Neural cell (in vitro differentiated cells): ENCODE measurements around the gene CGB7.

ENCODE experiments used
- EP300 ChIP-seq: fragments of 450-650 bp; conservative IDR thresholded peaks from 2 replicates; pipeline ENCODE4 v1.6.1; 2014; ENCODE audit warnings: antibody characterized with exemption, mild to moderate bottlenecking, moderate library complexity; ENCODE audit not compliant: poor library complexity, severe bottlenecking
- EZH2 ChIP-seq: fragments of 200-600, 300-800 bp; shearing (Covaris generic), sonication (generic); IDR thresholded peaks from 2 replicates; pipeline ENCODE4 v1.6.1; 2014; ENCODE audit warnings: antibody characterized with exemption, low read length, borderline replicate concordance, mild to moderate bottlenecking; ENCODE audit not compliant: insufficient read depth, poor library complexity, severe bottlenecking
- POLR2AphosphoS5 ChIP-seq: IDR thresholded peaks from 2 replicates; pipeline ENCODE4 v1.6.1; 2012
- RAD21 ChIP-seq: fragments of 450-650 bp; conservative IDR thresholded peaks from 2 replicates; pipeline ENCODE4 v1.6.1; 2014; ENCODE audit warnings: antibody characterized with exemption, mild to moderate bottlenecking, moderate library complexity
- TAF1 ChIP-seq: IDR thresholded peaks from 2 replicates; pipeline ENCODE4 v1.6.1; 2012; ENCODE audit warnings: low read depth
- TF ChIP-seq, protein P1 (sequence below): fragments of 450-650 bp; IDR thresholded peaks from 2 replicates; pipeline ENCODE4 v1.5.1; 2014; ENCODE audit warnings: antibody characterized with exemption, mild to moderate bottlenecking, moderate library complexity; ENCODE audit not compliant: poor library complexity, severe bottlenecking

DNA sequence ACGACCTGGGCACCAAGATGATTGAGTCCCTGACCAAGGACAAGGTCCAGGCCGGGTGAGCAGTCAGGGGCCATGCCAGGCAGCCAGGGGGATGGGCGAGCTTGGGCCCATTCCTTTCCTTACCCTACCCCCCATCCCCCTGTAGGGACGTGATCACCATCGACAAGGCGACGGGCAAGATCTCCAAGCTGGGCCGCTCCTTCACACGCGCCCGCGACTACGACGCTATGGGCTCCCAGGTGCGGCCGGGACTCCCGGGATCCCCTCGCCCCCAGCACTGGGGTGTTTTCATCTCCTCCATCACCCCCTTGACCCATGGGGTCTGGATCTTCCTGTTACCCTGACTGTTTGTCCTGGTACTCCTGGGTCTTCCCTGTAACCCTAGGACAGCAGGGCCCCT, 47.7 kb downstream of the CGB7 start:
- TF ChIP-seq, protein P1, sequence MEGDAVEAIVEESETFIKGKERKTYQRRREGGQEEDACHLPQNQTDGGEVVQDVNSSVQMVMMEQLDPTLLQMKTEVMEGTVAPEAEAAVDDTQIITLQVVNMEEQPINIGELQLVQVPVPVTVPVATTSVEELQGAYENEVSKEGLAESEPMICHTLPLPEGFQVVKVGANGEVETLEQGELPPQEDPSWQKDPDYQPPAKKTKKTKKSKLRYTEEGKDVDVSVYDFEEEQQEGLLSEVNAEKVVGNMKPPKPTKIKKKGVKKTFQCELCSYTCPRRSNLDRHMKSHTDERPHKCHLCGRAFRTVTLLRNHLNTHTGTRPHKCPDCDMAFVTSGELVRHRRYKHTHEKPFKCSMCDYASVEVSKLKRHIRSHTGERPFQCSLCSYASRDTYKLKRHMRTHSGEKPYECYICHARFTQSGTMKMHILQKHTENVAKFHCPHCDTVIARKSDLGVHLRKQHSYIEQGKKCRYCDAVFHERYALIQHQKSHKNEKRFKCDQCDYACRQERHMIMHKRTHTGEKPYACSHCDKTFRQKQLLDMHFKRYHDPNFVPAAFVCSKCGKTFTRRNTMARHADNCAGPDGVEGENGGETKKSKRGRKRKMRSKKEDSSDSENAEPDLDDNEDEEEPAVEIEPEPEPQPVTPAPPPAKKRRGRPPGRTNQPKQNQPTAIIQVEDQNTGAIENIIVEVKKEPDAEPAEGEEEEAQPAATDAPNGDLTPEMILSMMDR: no peak
- no peak for TF ChIP-seq POLR2AphosphoS5
- no peak for TF ChIP-seq RAD21
- TF ChIP-seq EP300: no peak
- TF ChIP-seq EZH2: no peak
- no peak for TF ChIP-seq TAF1
